ENCODE data around the gene P2RY1.

The P2RY1 gene, protein sequence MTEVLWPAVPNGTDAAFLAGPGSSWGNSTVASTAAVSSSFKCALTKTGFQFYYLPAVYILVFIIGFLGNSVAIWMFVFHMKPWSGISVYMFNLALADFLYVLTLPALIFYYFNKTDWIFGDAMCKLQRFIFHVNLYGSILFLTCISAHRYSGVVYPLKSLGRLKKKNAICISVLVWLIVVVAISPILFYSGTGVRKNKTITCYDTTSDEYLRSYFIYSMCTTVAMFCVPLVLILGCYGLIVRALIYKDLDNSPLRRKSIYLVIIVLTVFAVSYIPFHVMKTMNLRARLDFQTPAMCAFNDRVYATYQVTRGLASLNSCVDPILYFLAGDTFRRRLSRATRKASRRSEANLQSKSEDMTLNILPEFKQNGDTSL

DNA sequence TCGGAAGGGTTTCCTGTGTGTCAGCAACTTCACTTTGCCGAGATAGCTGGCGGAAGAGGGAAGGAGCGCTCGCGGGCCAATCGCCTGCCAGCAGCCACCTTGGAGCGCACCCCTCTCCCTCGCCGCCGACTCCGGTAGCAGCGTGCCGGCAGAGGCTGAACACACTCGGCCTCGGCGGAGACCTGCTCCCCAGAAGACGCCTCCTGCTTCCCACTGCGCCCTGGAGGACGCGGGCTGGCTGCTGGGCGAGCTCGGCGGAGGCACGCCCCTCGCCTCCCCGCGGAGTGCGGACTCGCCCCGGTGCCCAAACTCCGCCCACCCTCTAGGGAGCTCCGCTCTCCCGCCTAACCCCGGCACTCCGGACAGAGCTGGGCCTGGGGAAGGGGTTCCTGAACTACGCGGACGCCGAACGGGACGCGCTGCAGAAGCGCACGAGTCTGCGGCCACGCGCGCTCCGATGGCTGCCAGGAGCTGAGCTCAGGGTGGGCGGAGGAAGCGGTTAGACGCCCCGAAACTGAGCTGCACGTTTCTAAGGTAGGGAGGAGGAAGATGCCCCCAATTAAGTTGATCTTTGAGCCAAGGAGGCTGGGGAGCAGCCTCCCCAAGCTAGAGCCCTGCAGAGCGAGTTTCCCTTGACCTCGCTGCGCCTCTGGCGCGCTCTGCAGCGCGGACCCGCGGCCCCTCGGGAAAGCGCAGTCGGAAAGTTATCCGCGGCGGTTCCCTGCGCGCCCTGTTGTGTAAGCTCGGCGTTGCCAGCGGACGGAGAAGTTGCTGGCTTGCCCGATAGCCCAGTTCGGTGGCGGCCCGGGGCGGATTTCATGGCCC lies at the start of gene P2RY1:
P2RY1 (plus strand) TSS at position 356 of the 825 bp plus-strand sequence. CDS start 652 bp downstream, outside the sequence.
- TF ChIP-seq, protein P1, sequence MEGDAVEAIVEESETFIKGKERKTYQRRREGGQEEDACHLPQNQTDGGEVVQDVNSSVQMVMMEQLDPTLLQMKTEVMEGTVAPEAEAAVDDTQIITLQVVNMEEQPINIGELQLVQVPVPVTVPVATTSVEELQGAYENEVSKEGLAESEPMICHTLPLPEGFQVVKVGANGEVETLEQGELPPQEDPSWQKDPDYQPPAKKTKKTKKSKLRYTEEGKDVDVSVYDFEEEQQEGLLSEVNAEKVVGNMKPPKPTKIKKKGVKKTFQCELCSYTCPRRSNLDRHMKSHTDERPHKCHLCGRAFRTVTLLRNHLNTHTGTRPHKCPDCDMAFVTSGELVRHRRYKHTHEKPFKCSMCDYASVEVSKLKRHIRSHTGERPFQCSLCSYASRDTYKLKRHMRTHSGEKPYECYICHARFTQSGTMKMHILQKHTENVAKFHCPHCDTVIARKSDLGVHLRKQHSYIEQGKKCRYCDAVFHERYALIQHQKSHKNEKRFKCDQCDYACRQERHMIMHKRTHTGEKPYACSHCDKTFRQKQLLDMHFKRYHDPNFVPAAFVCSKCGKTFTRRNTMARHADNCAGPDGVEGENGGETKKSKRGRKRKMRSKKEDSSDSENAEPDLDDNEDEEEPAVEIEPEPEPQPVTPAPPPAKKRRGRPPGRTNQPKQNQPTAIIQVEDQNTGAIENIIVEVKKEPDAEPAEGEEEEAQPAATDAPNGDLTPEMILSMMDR (conservative IDR thresholded peaks at IDR 0.05) = peak; percentile 63
- peak within 1 kb of the TSS; percentile 93 for H3K27ac ChIP-seq

DNA sequence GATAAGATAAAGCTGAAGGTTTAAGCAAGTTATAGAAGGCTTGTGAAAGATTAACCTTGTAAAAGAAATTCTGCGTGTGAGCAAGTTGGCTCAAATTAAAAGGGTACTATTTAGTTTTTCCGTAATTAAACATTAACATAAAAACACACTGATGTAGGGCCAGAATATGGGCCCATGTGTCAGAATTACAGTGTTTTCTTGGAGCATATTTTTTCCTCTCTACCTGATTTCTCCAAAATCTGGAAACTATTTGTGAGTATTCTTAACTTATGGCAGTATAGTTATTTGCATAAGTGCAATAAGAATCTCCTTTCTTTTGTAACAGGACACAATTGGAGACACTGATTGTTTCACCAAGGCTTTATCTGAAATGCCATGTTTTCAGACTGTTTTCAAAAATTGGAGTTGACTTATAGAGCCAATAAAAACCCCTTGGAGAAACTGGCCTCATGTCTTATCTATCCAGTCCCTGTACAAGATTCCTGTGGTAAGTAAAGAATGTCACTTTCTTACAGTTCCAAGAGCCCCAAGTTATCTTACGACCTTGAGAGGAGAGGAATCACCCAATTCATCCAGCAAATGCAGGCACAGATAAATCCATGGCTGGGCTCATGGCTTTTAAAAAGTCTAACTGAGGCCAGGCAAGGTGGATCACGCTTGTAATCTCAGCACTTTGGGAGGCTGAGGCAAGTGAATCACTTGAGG lies 47.8 kb upstream of the P2RY1 start:
- TF ChIP-seq, protein P1 (conservative IDR thresholded peaks at IDR 0.05) = no peak
- H3K27ac ChIP-seq = no peak overlapping the region

DNA sequence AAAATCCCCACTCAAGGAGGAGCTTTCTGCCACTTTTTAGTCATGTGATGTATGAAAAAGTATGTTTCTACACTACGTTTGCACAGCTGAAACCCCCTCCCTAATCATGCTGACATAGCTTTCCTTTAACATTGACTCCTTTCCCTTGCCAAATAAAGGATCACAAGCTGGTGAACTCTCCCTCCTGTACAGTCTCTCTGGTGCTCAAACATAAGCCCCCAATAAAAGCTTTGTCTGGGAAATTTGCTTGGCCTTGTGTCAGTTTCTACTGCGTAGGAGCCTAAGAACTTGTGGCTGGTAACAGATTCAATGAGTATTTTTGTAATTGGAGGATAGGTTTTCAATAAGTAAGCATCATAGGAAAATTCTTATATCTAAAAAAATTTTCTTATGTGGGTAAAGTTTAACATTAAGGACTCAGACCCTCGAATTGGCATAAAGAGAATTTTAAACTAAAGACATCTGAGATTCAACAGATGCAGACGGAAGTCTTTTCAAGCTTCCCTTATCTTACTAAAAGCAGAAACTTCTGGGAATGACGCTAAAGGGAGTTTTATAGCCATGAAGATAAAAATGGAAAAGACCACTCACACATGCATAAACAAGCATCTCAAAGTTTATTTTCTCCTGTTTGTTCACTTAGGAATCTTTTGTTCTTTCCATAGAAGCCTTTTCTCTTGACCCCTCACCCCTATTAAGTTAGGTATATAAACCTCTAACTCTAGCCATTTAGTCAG lies 44.1 kb upstream of the P2RY1 start:
- TF ChIP-seq, protein P1 (conservative IDR thresholded peaks at IDR 0.05) = no peak

DNA sequence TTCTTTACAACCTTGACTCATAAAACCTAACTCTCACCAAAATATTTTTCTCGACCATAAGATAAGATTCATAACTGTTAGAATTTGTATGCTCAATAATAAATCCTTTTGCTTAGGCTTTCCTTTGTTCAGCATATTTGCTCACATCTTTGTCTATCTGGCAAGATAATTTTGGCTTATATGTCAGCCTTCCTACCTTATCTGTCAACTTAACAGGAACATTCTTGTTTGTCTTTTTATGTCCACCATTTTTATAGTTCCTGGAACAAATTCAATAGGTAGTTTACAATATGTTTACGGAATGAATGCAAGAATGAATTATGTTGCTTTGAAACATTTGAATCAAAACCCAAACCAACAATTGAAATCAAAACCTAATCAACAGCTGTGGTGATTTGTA lies 41.0 kb upstream of the P2RY1 start:
- H3K27ac ChIP-seq = peak overlapping the region; percentile 79
- TF ChIP-seq, protein P1 (conservative IDR thresholded peaks at IDR 0.05) = no peak

More for the DNA sequence above, 44.1 kb upstream of the P2RY1 start:
- H3K27ac ChIP-seq = no peak overlapping the region

DNA sequence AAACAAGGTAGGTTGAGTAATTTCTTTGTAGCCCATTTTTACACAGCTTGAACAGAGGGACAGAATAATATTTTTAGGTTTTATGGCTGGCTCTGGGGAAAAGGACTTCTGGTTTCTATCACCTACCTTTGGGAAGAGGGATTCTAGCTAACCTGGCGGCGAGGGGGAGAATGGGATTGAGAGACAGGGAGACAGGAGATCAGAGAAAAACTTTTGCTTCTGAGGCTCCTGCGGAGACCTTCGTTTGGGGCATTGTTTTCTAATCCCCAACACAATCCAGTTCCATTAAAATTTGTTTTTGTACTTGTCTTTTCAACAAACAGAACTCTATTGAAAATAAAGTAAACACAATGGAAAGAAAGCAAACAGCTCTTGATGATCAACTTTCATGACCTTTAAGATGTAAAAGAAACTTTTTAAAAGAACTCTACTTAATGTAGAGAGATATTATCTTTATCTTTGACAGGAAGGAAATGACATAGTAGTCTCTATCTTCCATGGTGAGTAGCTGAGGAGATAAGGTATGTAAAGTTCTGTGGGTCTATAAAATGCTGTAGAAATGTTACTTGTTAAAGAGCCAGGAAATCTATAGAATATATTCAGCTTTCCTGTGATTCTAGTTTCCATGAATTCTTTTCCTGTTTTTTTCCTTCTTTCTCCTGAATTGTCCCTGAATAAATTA lies 37.0 kb upstream of the P2RY1 start:
- peak overlapping the region; percentile 56 for H3K27ac ChIP-seq
- TF ChIP-seq, protein P1 (conservative IDR thresholded peaks at IDR 0.05) = no peak

DNA sequence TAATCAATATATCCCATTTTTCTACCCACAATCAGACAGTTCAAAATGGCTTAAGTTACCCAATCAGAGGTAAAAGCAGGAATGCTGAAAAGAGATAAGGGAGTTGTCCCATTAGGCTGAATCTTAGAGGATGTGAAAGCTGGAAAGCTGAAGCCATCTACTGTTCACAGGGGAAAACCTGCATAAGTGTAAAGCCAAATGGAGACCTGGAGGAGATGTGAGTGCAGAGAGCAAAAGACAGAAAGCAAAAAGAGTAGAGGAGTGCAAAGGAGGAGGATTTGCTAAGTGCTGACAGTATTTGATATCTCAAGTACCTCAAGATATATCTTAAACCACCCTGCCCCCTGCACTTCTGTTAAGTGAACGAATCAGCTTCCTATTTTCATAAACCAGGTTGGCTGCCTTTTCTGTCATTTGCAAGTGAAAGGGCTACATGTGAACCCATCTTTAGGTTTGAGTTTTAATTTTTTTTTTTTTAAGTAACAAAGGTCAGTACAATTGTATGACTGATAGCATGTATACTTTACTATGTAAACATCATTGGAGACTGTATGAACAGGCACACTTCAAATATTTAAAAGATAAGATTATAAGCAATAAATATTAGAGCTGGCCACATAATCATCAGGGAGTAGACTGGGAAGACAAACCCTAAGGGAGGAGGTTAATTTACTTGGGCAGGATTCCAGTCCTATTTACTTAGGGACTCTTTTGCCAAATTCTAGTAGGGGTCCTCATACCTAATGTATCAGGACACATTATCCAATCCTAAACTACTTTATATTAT lies 22.8 kb upstream of the P2RY1 start:
- TF ChIP-seq, protein P1 (conservative IDR thresholded peaks at IDR 0.05) = no peak; the same call in 1 of the 2 replicates

More for the DNA sequence above, 22.8 kb upstream of the P2RY1 start:
- peak overlapping the region; percentile 71 for H3K27ac ChIP-seq
